ENCODE measurements around the gene NCAM2. TPM values are rescaled to one million over a fixed set of nuclear protein-coding genes. Genes with fewer than 3 reads are reported as not detected.

NCAM2 gene
- total RNA-seq, 4 donors from 2014 or later = 0.31 to 2.3 (median 1.7) TPM

- TF ChIP-seq CTCF (IDR thresholded peaks at IDR 0.05) = no peak
- DNase-seq (ENCODE audit: low spot score) = no peak
- ATAC-seq (ENCODE audit: low FRiP score) = no peak
These were observed 2.5 kb downstream of the NCAM2 start for GRCh38 chr21:21000591-21001175.

- ATAC-seq (ENCODE audit: low FRiP score) = no peak
These were observed 3.4 kb downstream of the NCAM2 start for GRCh38 chr21:21001591-21002100.

GRCh38 chr21:21002153-21002552 is 3.9 kb downstream of the NCAM2 start:
- no peak for TF ChIP-seq CTCF (IDR thresholded peaks at IDR 0.05)
- DNase-seq (ENCODE audit: low spot score) (no peak), ATAC-seq (ENCODE audit: low FRiP score) (no peak)

More at GRCh38 chr21:21001591-21002100, 3.4 kb downstream of the NCAM2 start:
- no peak for DNase-seq (ENCODE audit: low spot score)
- no peak for TF ChIP-seq CTCF (IDR thresholded peaks at IDR 0.05)

- no peak for TF ChIP-seq CTCF (IDR thresholded peaks at IDR 0.05)
- no peak for DNase-seq (ENCODE audit: low spot score)
- no peak for ATAC-seq (ENCODE audit: low FRiP score)
These were observed 5.5 kb downstream of the NCAM2 start for GRCh38 chr21:21003701-21004100.

GRCh38 chr21:21007606-21008005 is 9.4 kb downstream of the NCAM2 start:
- DNase-seq (ENCODE audit: low spot score) (no peak), ATAC-seq (ENCODE audit: low FRiP score) (no peak)
- no peak for TF ChIP-seq CTCF (IDR thresholded peaks at IDR 0.05)

- TF ChIP-seq CTCF (IDR thresholded peaks at IDR 0.05) = no peak
- ATAC-seq (ENCODE audit: low FRiP score) (no peak), DNase-seq (ENCODE audit: low spot score) (no peak)
These were observed 12.0 kb downstream of the NCAM2 start for GRCh38 chr21:21010228-21010627.

- DNase-seq (ENCODE audit: low spot score) = no peak
- ATAC-seq (ENCODE audit: low FRiP score) = no peak
- TF ChIP-seq CTCF (IDR thresholded peaks at IDR 0.05) = no peak
These were observed 12.5 kb downstream of the NCAM2 start for GRCh38 chr21:21010698-21011097.
